GM12874 (cell line): Measurements from ENCODE around the gene CLSTN2.

Source experiments
- TF ChIP-seq, protein P1 (sequence below): IDR thresholded peaks from 2 replicates; pipeline ENCODE4 v1.5.1; 2011; ENCODE audit warnings: low read depth, mild to moderate bottlenecking, control low read depth, low read length, moderate library complexity; ENCODE audit not compliant: insufficient read depth

Gene CLSTN2

DNA sequence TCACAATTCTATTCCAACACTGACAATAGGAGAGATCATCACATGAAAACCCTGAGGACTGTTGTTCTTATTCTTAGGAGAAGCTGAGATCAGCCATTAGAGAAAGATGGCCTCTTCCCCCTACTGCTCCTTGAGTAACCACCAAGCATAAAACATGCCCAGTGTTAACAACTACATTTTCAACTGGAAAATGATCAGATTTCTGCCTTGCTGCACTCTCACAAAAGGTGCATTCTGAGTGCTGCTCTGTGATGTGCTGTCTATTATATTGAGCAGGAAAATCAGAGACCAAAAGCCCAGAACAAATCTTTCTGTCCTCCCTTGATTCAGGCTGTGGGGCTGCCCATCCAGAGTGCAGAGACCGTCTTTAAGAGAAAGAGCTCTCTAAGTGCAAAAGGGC lies 438.2 kb downstream of the CLSTN2 start:
- TF ChIP-seq, protein P1, sequence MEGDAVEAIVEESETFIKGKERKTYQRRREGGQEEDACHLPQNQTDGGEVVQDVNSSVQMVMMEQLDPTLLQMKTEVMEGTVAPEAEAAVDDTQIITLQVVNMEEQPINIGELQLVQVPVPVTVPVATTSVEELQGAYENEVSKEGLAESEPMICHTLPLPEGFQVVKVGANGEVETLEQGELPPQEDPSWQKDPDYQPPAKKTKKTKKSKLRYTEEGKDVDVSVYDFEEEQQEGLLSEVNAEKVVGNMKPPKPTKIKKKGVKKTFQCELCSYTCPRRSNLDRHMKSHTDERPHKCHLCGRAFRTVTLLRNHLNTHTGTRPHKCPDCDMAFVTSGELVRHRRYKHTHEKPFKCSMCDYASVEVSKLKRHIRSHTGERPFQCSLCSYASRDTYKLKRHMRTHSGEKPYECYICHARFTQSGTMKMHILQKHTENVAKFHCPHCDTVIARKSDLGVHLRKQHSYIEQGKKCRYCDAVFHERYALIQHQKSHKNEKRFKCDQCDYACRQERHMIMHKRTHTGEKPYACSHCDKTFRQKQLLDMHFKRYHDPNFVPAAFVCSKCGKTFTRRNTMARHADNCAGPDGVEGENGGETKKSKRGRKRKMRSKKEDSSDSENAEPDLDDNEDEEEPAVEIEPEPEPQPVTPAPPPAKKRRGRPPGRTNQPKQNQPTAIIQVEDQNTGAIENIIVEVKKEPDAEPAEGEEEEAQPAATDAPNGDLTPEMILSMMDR: no peak

DNA sequence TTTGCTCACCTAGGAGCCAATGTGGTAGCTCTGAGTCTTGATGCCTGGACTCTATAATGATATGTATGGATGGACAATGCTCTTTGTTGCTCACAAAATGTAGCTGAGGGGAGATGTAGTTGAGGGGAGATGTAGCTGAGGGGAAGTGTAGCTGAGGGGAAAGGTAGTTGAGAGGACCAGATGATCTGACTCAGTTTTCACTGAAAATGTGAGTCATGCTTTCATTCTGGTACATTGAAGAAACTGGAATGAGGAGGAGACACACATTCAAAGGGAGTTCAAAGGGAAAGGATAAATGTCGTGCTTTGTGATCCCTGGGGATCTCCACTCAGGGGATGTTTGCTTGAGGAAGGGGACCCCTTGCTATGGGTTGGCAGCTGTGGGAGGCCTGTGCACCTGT lies 440.0 kb downstream of the CLSTN2 start:
- TF ChIP-seq, protein P1: no peak

DNA sequence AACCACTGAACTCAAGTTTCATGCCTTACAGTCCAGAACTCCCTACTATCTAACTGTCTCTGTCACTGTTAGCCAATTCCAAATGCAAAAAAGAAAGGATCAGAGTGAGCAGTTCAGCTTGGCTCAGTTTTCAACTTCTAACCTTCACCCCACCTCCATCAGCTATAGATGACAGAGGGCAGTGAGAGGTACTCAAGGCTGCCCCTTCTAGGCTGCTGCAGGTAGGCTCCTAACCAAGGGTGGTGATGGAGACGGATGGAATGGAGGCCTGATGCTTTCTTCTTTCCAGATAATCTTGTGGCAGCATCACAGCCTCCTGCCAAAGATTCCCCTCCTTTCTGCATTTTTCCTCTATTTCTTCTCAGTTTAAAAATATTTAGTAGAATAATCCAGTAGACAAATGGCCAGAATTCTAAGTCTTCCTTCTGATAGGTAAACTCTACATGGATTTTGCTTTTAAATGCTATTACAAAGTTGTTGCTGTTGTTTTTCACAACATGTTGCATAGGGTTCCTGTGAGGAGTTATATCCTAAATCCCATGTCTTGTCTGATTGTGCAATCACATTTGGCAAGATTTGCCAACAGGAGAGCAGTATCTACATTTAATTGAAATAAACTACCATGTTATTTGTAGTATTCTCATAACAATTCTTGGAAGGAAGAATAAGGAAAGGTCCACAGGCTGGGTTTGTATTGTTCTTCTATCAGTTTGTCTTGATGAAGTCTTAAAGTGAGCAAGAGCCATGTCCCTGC lies 441.3 kb downstream of the CLSTN2 start:
- TF ChIP-seq, protein P1: no peak

DNA sequence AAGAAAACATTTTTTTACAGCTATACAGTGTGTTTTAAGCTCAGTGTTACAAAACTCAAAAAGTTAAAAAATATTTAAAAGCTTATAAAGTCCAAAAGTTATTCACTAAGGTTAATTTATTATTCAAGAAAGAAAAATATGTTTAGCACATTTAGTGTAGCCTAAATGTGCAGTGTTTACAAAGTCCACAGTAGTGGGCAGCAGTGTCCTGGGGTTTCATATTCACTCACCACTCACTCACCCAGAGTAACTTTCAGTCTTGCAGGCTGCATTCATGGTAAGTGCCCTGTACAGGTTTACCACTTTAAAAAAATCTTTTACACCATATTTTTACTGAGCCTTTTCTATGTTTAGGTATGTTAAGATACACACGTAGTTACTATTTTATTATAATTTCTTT lies 442.7 kb downstream of the CLSTN2 start:
- TF ChIP-seq, protein P1: no peak

DNA sequence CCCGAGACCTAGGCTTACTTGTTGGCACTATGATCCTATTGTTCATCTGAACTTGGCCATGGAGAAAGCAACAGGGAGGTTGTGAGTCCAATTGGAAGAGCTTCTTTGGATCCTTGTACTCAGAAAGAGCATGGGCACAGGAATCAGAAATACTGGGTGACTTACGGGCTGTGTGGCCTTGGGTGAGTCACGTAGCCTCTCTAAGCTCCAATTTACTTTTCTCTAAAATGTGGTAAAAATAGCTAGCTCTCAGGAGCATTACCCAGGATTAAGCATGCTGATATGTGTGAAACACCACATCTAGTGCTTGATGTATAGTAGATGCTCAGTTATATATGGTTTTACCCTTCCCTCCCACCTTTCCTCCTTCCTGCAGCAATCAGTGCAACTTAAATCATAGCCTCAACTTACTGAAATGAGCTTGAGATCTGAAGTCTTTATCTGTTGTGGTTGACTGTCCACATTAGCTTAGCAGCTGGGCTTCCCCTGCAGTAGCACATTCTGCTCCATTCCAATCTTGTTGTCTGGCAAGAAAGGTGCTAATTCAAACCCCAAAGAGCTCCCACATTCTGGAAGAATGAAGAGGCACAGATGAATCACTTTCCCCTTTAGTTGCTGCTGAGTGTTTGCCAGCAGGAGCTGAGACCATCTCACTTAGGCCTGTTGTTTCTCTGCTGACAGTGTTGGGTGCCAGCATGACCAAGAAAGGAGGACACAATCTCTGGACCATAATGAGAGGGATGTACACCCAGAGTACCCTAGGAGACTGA lies 443.8 kb downstream of the CLSTN2 start:
- TF ChIP-seq, protein P1: no peak

DNA sequence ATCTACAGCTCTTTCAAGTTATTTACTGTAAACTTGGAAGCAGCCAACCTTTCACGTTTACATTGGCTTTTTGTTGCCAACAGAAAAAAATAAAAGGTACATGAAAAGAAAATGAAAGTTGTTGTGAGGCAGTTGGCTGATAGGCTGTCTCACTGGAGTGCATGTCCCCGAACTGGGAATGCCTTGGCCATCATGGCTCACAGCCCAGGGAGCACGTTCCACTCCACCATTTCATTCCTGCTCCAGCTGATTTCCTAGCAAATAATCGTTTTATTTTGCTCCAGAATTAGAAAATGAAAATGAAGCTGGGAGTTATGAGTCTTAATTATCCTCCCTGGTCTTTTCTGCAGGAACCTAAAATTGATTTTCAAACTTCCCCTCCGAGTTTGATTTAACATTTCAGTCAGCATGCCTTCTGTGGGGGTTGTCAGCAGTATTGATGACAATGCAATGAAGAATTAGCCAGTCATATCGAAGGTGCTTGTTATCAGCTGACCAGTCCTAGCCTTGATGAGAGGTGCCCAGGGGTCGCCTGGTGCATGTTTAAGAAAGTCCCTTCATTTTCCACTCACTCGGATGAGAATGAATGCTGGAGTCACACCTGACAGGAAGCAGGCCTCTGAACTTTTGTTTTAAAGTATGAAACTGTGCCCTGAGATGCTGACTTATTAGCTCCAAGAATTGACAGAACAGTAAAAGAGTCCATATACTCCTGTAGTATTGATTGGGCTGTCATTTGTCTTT lies 449.2 kb downstream of the CLSTN2 start:
- TF ChIP-seq, protein P1: no peak

DNA sequence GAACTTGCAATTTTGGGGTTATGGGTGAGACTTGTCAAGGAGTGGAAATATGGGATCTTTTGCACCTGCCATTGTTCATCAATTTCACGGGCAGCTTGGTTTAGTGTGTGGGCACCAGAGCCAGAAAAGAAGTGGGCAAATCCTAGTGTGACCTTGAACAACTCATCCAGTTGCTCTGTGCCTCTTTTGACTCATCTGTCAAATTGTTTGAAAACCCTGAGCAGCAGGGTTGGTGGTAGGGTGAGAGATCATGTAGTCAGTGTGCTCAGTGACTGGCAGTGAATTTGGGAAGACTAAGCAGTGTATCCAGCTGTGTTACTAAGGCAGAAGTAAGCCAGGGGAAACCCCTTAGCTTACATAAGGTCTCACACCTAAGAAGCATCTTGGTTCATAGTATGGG lies 449.9 kb downstream of the CLSTN2 start:
- TF ChIP-seq, protein P1: no peak
